Pancreas (tissue), 10 donors: ENCODE results near the gene VLDLR. TPM values are rescaled to one million over a fixed set of nuclear protein-coding genes. Genes with fewer than 3 reads are reported as not detected.

Source experiments
- ATAC-seq, 4 donors: fragments of 200-7000 bp; cut with Tn5 transposase; one replicate each; pipeline versions ENCODE4 v1.8.0 to v1.9.1; 2020; ENCODE audit warnings: mild to moderate bottlenecking in 4 of 4, moderate library complexity in 4 of 4
- DNase-seq, 6 donors: peaks; one replicate each; pipeline ENCODE4 v3.0.0-alpha.2; 2020
- FAIRE-seq: peaks from 2 replicates; lab custom pipeline; 2012; peaks lifted over from hg19 to GRCh38; lab: Jason Lieb, UNC
- H3K27ac ChIP-seq, 4 donors: fragments of 200-600 bp; sonication (generic); 1 replicate in 3 of 4; 2 replicates in 1 of 4; pipeline versions ENCODE4 v1.5.0 to v1.8.0; 2020
- H3K27me3 ChIP-seq, 4 donors: fragments of 200-600 bp; one replicate each; pipeline ENCODE4 v1.8.0; 2021
- H3K36me3 ChIP-seq, 3 donors: fragments of 200-600 bp; sonication (generic) in 1 of 3; one replicate each; pipeline versions ENCODE4 v1.5.0 to v1.8.0; 2020 to 2021
- H3K4me1 ChIP-seq, 3 donors: fragments of 200-600 bp; one replicate each; pipeline ENCODE4 v1.8.0; 2021
- H3K4me3 ChIP-seq, 4 donors: fragments of 200-600 bp; sonication (generic) in 2 of 4; one replicate each; pipeline versions ENCODE4 v1.5.0 to v1.8.0; 2020 to 2021
- H3K9me3 ChIP-seq, 4 donors: fragments of 200-600 bp; one replicate each; pipeline ENCODE4 v1.8.0; 2021
- CTCF ChIP-seq, 4 donors: fragments of 200-600 bp; sonication (generic) in 3 of 4; IDR thresholded peaks; one replicate each; pipeline versions ENCODE4 v1.5.0 to v1.8.0; 2021; ENCODE audit warnings: antibody characterized with exemption in 4 of 4
- WGBS, 2 donors: extraction: QIAGEN DNeasy Blood & Tissue Kit; methylation state at CpG; one replicate each; pipeline ENCODE4 v1.1.7; 2013; 5-methylcytosine and 5-hydroxymethylcytosine counted together
- intact Hi-C, 3 donors: fragments of 100-400 bp; cut with DNase I; formaldehyde crosslinking; loops; one replicate each; pipeline versions ENCODE4 v1.11.1 to v1.14.2; 2022
- polyA plus RNA-seq, 2 donors: library from polyadenylated mRNA; stranded (reverse); fragments of 200-250 nt; gene quantifications; one replicate each; pipeline ENCODE4 v1.2.3, GENCODE V29; 2013
- total RNA-seq, 6 donors: library from RNA; stranded (reverse); fragmentation: NEBNext Ultra II Directional in 4 of 6; extraction: Animal tissue kit (Norgen Biotek cat#: 25700) in 4 of 6; gene quantifications; one replicate each; pipeline versions ENCODE4 v1.2.1 to v1.2.4, GENCODE V29; 2021 to 2023
- donor health status: healthy with polysubstance abuse.
- donor health status: DM: no; HTN: no; CAD: no; lungs with moderate emphysema.
- donor health status: DM: no; HTN: no; CAD: no.
- donor health status: control.
- donor health status: control.
- donor health status: Bipolar disorder and iron deficiency.
- donor health status: DM: yes; HTN: yes; CAD: no.
- donor health status: DM: no; HTN: no; CAD: no.
- donor health status: DM: no; HTN: no; CAD: no.
- donor health status: DM: yes; HTN: yes; CAD: no.

The VLDLR gene
- total and polyA plus RNA-seq, 8 donors = 7.4 to 34.8 (median 24.0) TPM

- peak; percentile 13 to 55 (median 48) for ATAC-seq
- H3K9me3 ChIP-seq = no peaks in the 10 kb centered on the region
- H3K36me3 ChIP-seq = no peaks in the 10 kb centered on the region
- no peak for FAIRE-seq
- H3K4me1 ChIP-seq = peaks cover 21 to 51% (median 46%) of the 10 kb centered on the region in 3 donors
- no peak for TF ChIP-seq CTCF (IDR thresholded peaks at IDR 0.05)
- no peak overlapping the region for H3K4me3 ChIP-seq
- WGBS, 2 donors = 51 to 67% methylated on average over 2 of the region's 2 CpGs
- H3K27ac ChIP-seq = peak overlapping the region in 1 of 4 donors; percentile 24
- no peaks in the 10 kb centered on the region for H3K27me3 ChIP-seq
- no peak for DNase-seq
- intact Hi-C loops = no loop called here
Observed at GRCh38 chr9:2630158-2630557, 8.6 kb downstream of the VLDLR start.

GRCh38 chr9:2631263-2631662 is 9.7 kb downstream of the VLDLR start:
- Histone ChIP-seq H3K4me1 (peaks cover 21 to 45% (median 44%) of the 10 kb centered on the region in 3 donors), H3K27ac (no peak overlapping the region), H3K27me3 (no peaks in the 10 kb centered on the region), H3K36me3 (peaks cover 0 to 6% (median 4%) of the 10 kb centered on the region in 3 donors), H3K9me3 (no peaks in the 10 kb centered on the region), H3K4me3 (no peak overlapping the region)
- no peak for FAIRE-seq
- no peak for TF ChIP-seq CTCF (IDR thresholded peaks at IDR 0.05)
- no peak for ATAC-seq
- 91 to 93% methylated on average over 1 of the region's 1 CpG for WGBS, 2 donors
- no peak for DNase-seq
- intact Hi-C loops = no loop called here

- FAIRE-seq (no peak), ATAC-seq (peak in 3 of 4 donors; percentile 53 to 61 (median 57)), DNase-seq (no peak)
- intact Hi-C loops = no loop called here
- Histone ChIP-seq H3K4me3 (no peak overlapping the region), H3K4me1 (peaks cover 24 to 44% (median 42%) of the 10 kb centered on the region in 3 donors), H3K27ac (no peak overlapping the region), H3K9me3 (no peaks in the 10 kb centered on the region), H3K27me3 (no peaks in the 10 kb centered on the region), H3K36me3 (peaks cover 0 to 7% (median 6%) of the 10 kb centered on the region in 3 donors)
- WGBS, 2 donors = 35 to 37% methylated on average over 8 of the region's 8 CpGs
- TF ChIP-seq CTCF (IDR thresholded peaks at IDR 0.05) = no peak
Observed at GRCh38 chr9:2634153-2634552, 12.6 kb downstream of the VLDLR start.

- FAIRE-seq (no peak), ATAC-seq (no peak), DNase-seq (no peak)
- 91 to 92% methylated on average over 3 of the region's 3 CpGs for WGBS, 2 donors
- Histone ChIP-seq H3K4me3 (no peak overlapping the region), H3K27me3 (no peaks in the 10 kb centered on the region), H3K9me3 (no peaks in the 10 kb centered on the region), H3K4me1 (peaks cover 24 to 44% (median 43%) of the 10 kb centered on the region in 3 donors), H3K27ac (no peak overlapping the region), H3K36me3 (peaks cover 0 to 7% (median 6%) of the 10 kb centered on the region in 3 donors)
- intact Hi-C loops = no loop called here
- no peak for TF ChIP-seq CTCF (IDR thresholded peaks at IDR 0.05)
Observed at GRCh38 chr9:2634818-2635217, 13.2 kb downstream of the VLDLR start.

GRCh38 chr9:2635922-2636321 is 14.3 kb downstream of the VLDLR start:
- Histone ChIP-seq H3K27me3 (no peaks in the 10 kb centered on the region), H3K4me1 (peaks cover 24 to 44% (median 40%) of the 10 kb centered on the region in 3 donors), H3K9me3 (no peaks in the 10 kb centered on the region), H3K27ac (no peak overlapping the region), H3K36me3 (peaks cover 0 to 7% (median 6%) of the 10 kb centered on the region in 3 donors), H3K4me3 (no peak overlapping the region)
- no peak for FAIRE-seq
- WGBS, 2 donors = 98 to 99% methylated on average over 2 of the region's 2 CpGs
- no peak for DNase-seq
- intact Hi-C loops = no loop called here
- ATAC-seq = no peak
- TF ChIP-seq CTCF (IDR thresholded peaks at IDR 0.05) = no peak
